Measurements from ENCODE around the gene TMEM203. TPM values are rescaled to one million over a fixed set of nuclear protein-coding genes. Genes with fewer than 3 reads are reported as not detected.

The TMEM203 gene
- total RNA-seq, 4 donors from 2014 or later: 24.7 to 45.9 (median 32.0) TPM

- H3K36me3 ChIP-seq: no peaks in the 10 kb centered on the region
- in situ Hi-C loops (cut with MboI; ENCODE audit: low sequenced_read_pairs in 4 of 4): loop anchor here in 1 of 4 donors (10.0 kb wide), 1 partner anchor 91 kb away; no protein-coding TSS in a partner anchor
- no peaks in the 10 kb centered on the region for H3K27me3 ChIP-seq
- TF ChIP-seq CTCF (IDR thresholded peaks at IDR 0.05 in 4 of 5, conservative IDR thresholded peaks at IDR 0.05 in 1 of 5) (no peak), POLR2A (IDR thresholded peaks at IDR 0.05) (no peak)
- peaks cover 9 to 12% of the 10 kb centered on the region in 2 donors for H3K4me1 ChIP-seq
- H3K9me3 ChIP-seq: no peaks in the 10 kb centered on the region
- intact Hi-C loops (cut with DNase I; ENCODE audit: low total_unique reads): no loop called here
- no peak overlapping the region for H3K27ac ChIP-seq
- ATAC-seq (no peak), DNase-seq (no peak)
- H3K4me3 ChIP-seq: no peak overlapping the region
These were observed 9.9 kb upstream of the TMEM203 start for GRCh38 chr9:137215196-137215986.

GRCh38 chr9:137214620-137215019, 9.2 kb upstream of the TMEM203 start:
- no peak for ATAC-seq

GRCh38 chr9:137213160-137214060, 8.0 kb upstream of the TMEM203 start:
- in situ Hi-C loops (cut with MboI; ENCODE audit: low sequenced_read_pairs in 4 of 4): loop anchor here in 1 of 4 donors (10.0 kb wide), 1 partner anchor 89 kb away; no protein-coding TSS in a partner anchor
- no peaks in the 10 kb centered on the region for H3K27me3 ChIP-seq

More at GRCh38 chr9:137214620-137215019, 9.2 kb upstream of the TMEM203 start:
- no peak for DNase-seq
- H3K4me3 ChIP-seq: no peak overlapping the region
- H3K27me3 ChIP-seq: no peaks in the 10 kb centered on the region
- peaks cover 9 to 12% of the 10 kb centered on the region in 2 donors for H3K4me1 ChIP-seq
- no peaks in the 10 kb centered on the region for H3K36me3 ChIP-seq
- no peak overlapping the region for H3K27ac ChIP-seq
- TF ChIP-seq CTCF (IDR thresholded peaks at IDR 0.05 in 4 of 5, conservative IDR thresholded peaks at IDR 0.05 in 1 of 5) (no peak), POLR2A (IDR thresholded peaks at IDR 0.05) (no peak)
- intact Hi-C loops (cut with DNase I; ENCODE audit: low total_unique reads): no loop called here
- in situ Hi-C loops (cut with MboI; ENCODE audit: low sequenced_read_pairs in 4 of 4): loop anchor here in 1 of 4 donors (10.0 kb wide), 1 partner anchor 90 kb away; no protein-coding TSS in a partner anchor
- no peaks in the 10 kb centered on the region for H3K9me3 ChIP-seq

GRCh38 chr9:137212520-137212919, 7.1 kb upstream of the TMEM203 start:
- Histone ChIP-seq H3K27ac (no peak overlapping the region), H3K4me3 (no peak overlapping the region), H3K9me3 (no peaks in the 10 kb centered on the region), H3K36me3 (no peaks in the 10 kb centered on the region), H3K4me1 (peaks cover 6 to 7% of the 10 kb centered on the region in 2 donors), H3K27me3 (no peaks in the 10 kb centered on the region)
- TF ChIP-seq CTCF (IDR thresholded peaks at IDR 0.05 in 4 of 5, conservative IDR thresholded peaks at IDR 0.05 in 1 of 5) (no peak), POLR2A (IDR thresholded peaks at IDR 0.05) (no peak)
- in situ Hi-C loops (cut with MboI; ENCODE audit: low sequenced_read_pairs in 4 of 4) (loop anchor here in 1 of 4 donors (10.0 kb wide), 1 partner anchor 88 kb away; no protein-coding TSS in a partner anchor), intact Hi-C loops (cut with DNase I; ENCODE audit: low total_unique reads) (no loop called here)
- no peak for ATAC-seq
- no peak for DNase-seq

More at GRCh38 chr9:137213160-137214060, 8.0 kb upstream of the TMEM203 start:
- Histone ChIP-seq H3K9me3 (no peaks in the 10 kb centered on the region), H3K27ac (no peak overlapping the region), H3K36me3 (no peaks in the 10 kb centered on the region), H3K4me3 (no peak overlapping the region), H3K4me1 (peaks cover 9 to 12% of the 10 kb centered on the region in 2 donors)
- intact Hi-C loops (cut with DNase I; ENCODE audit: low total_unique reads): no loop called here
- ATAC-seq (no peak), DNase-seq (no peak)
- TF ChIP-seq CTCF (IDR thresholded peaks at IDR 0.05 in 4 of 5, conservative IDR thresholded peaks at IDR 0.05 in 1 of 5) (no peak), POLR2A (IDR thresholded peaks at IDR 0.05) (no peak)

Data from gastrocnemius medialis (tissue), 4 donors.